SK-N-SH (cell line): ENCODE data around the gene CLASP2. TPM values are rescaled to one million over a fixed set of nuclear protein-coding genes. Genes with fewer than 3 reads are reported as not detected.

ENCODE experiments used
- CTCF ChIA-PET: fragments of 300-600, 350-600 bp; formaldehyde crosslinking; extraction: SDS; loops from one replicate; lab custom pipeline; 2021; lab: Yijun Ruan, JAX
- POLR2A ChIA-PET: fragments of 350-600 bp; sonication (Branson Sonifier 250); formaldehyde crosslinking; extraction: SDS; loops from one replicate; lab custom pipeline; 2020; ENCODE audit warnings: antibody characterized with exemption, inconsistent platforms; lab: Yijun Ruan, JAX
- DNase-seq: peaks from one replicate; pipeline ENCODE4 v3.0.0; 2012
- H2AFZ ChIP-seq: fragments of 200-600 bp; sonication (generic); 2 replicates; pipeline ENCODE4 v1.8.1; 2016; ENCODE audit warnings: antibody characterized with exemption, mild to moderate bottlenecking, low read depth
- H3F3A ChIP-seq: fragments of 200-600 bp; sonication (generic); replicated peaks from 2 replicates; pipeline ENCODE3; 2016; ENCODE audit warnings: antibody characterized with exemption, mild to moderate bottlenecking; ENCODE audit not compliant: insufficient read depth
- H3K27ac ChIP-seq, 2 experiments: fragments of 200-500 bp in 1 of 2; fragments of 200-600 bp in 1 of 2; sonication (Bioruptor generic) in 1 of 2; sonication (generic), shearing (Covaris generic) in 1 of 2; 2 replicates each; pipeline versions ENCODE4 v1.5.1 to v1.6.1; 2014 to 2016; ENCODE audit warnings: low read depth in 2 of 2, inconsistent platforms in 1 of 2, low read length in 1 of 2, mild to moderate bottlenecking in 1 of 2, mixed read lengths in 1 of 2
- H3K27me3 ChIP-seq: fragments of 200-600 bp; sonication (generic), shearing (Covaris generic); 2 replicates; pipeline ENCODE4 v1.6.1; 2016; ENCODE audit warnings: mixed run types; ENCODE audit not compliant: insufficient read depth
- H3K36me3 ChIP-seq, 2 experiments: fragments of 200-500 bp in 1 of 2; fragments of 200-600 bp in 1 of 2; sonication (Bioruptor generic) in 1 of 2; sonication (generic) in 1 of 2; replicated peaks in 1 of 2; 2 replicates each; pipeline versions ENCODE3 to v1.5.1; 2014 to 2016; ENCODE audit warnings: low read length in 1 of 2, mild to moderate bottlenecking in 1 of 2; ENCODE audit not compliant: insufficient read depth in 2 of 2, control insufficient read depth in 1 of 2
- H3K4me1 ChIP-seq, 2 experiments: fragments of 200-500 bp in 1 of 2; fragments of 200-600 bp in 1 of 2; sonication (Bioruptor generic) in 1 of 2; sonication (generic), shearing (Covaris generic) in 1 of 2; 2 replicates each; pipeline versions ENCODE4 v1.5.1 to v1.6.1; 2014 to 2016; ENCODE audit warnings: low read depth in 1 of 2, low read length in 1 of 2, mixed run types in 1 of 2; ENCODE audit not compliant: insufficient read depth in 2 of 2, control insufficient read depth in 1 of 2
- H3K4me2 ChIP-seq: fragments of 200-600 bp; sonication (generic), shearing (Covaris generic); 2 replicates; pipeline ENCODE4 v1.6.1; 2017; ENCODE audit warnings: mixed run types
- H3K4me3 ChIP-seq, 2 experiments: fragments of 200-500 bp in 1 of 2; fragments of 200-600 bp in 1 of 2; sonication (Bioruptor generic) in 1 of 2; sonication (generic), shearing (Covaris generic) in 1 of 2; 2 replicates each; pipeline versions ENCODE4 v1.5.1 to v1.8.1; 2014 to 2016; ENCODE audit warnings: low read depth in 2 of 2, inconsistent platforms in 1 of 2, low read length in 1 of 2, mild to moderate bottlenecking in 1 of 2, mixed read lengths in 1 of 2, moderate library complexity in 1 of 2
- H3K79me2 ChIP-seq: fragments of 200-600 bp; sonication (generic); 2 replicates; pipeline ENCODE4 v1.8.1; 2017; ENCODE audit warnings: mild to moderate bottlenecking; ENCODE audit not compliant: insufficient read depth
- H3K9ac ChIP-seq: fragments of 200-600 bp; sonication (generic); 2 replicates; pipeline ENCODE4 v1.6.1; 2017; ENCODE audit warnings: mixed run types
- H3K9me2 ChIP-seq: fragments of 200-600 bp; sonication (generic); 2 replicates; pipeline ENCODE4 v1.6.1; 2017; ENCODE audit warnings: mixed run types
- H3K9me3 ChIP-seq: fragments of 200-600 bp; sonication (generic); 2 replicates; pipeline ENCODE4 v1.6.1; 2017; ENCODE audit warnings: mixed run types, mild to moderate bottlenecking, moderate library complexity
- H4K20me1 ChIP-seq: fragments of 200-600 bp; sonication (generic); 2 replicates; pipeline ENCODE4 v1.6.1; 2017; ENCODE audit warnings: mild to moderate bottlenecking, mixed run types; ENCODE audit not compliant: insufficient read depth
- CTCF ChIP-seq: fragments of 200-600 bp; sonication (generic); IDR thresholded peaks from 2 replicates; pipeline ENCODE4 v1.6.1; 2017; ENCODE audit warnings: antibody characterized with exemption, mild to moderate bottlenecking, moderate library complexity
- ELF1 ChIP-seq: IDR thresholded peaks from 2 replicates; pipeline ENCODE4 v1.4.0; 2012
- FOXJ3 ChIP-seq: sonication (generic); formaldehyde crosslinking; IDR thresholded peaks from 2 replicates; pipeline ENCODE4 v1.5.1; 2020; ENCODE audit warnings: mild to moderate bottlenecking, missing genetic modification reagents
- GATA2 ChIP-seq: sonication (generic); formaldehyde crosslinking; IDR thresholded peaks from 2 replicates; pipeline ENCODE4 v1.5.0; 2020; ENCODE audit warnings: mild to moderate bottlenecking, missing genetic modification reagents
- NFIC ChIP-seq: IDR thresholded peaks from 2 replicates; pipeline ENCODE4 v1.4.0; 2012; ENCODE audit warnings: borderline replicate concordance
- PBX3 ChIP-seq: IDR thresholded peaks from 2 replicates; pipeline ENCODE4; 2012
- POLR2AphosphoS5 ChIP-seq: IDR thresholded peaks from 2 replicates; pipeline ENCODE4 v1.6.1; 2012; ENCODE audit warnings: low read depth, low read length
- REST ChIP-seq: IDR thresholded peaks from 2 replicates; pipeline ENCODE4 v1.6.1; 2012; ENCODE audit warnings: mild to moderate bottlenecking, low read depth, low read length, moderate library complexity
- USF2 ChIP-seq: fragments of 150-350 bp; IDR thresholded peaks from 2 replicates; pipeline ENCODE4 v1.6.1; 2017; ENCODE audit warnings: antibody characterized with exemption, low read length, low read depth, borderline replicate concordance
- WGBS: methylation state at CpG from one replicate; pipeline ENCODE4 v1.1.6; 2017; ENCODE audit warnings: low lambda C conversion rate; 5-methylcytosine and 5-hydroxymethylcytosine counted together
- polyA plus RNA-seq, 3 experiments: library from polyadenylated mRNA; depleted of rRNA; stranded (reverse); fragments of >200 nt; gene quantifications; 2 replicates each; pipeline ENCODE4 v1.2.3, GENCODE V29; 2012

The CLASP2 gene
- polyA plus RNA-seq, 1 of the 3 experiments (the other 2 are of a cell fraction): 13.2 TPM

- POLR2A ChIA-PET: interaction anchor here (1.9 to 3.2 kb wide), 3 partner anchors 12 to 154 kb away, joined by 3 to 47 read pairs (median 4); partner anchors contain the start of gene PDCD6IP
- no peak overlapping the region for H2AFZ ChIP-seq
- H3K79me2 ChIP-seq: peaks cover 26% of the 10 kb centered on the region
- peak overlapping the region; percentile 62 for H3K4me2 ChIP-seq
- H3K4me3 ChIP-seq: peak overlapping the region; percentile 52 to 64
- H3K4me1 ChIP-seq: peaks cover 2 to 4% of the 10 kb centered on the region in 2 experiments; a peak in 3 of 4 replicates
- DNase-seq: no peak
- no peak for TF ChIP-seq FOXJ3 (CRISPR knock-in tag)
- TF ChIP-seq NFIC: no peak
- TF ChIP-seq REST: no peak
- no peak for TF ChIP-seq GATA2 (CRISPR knock-in tag)
- TF ChIP-seq USF2: no peak
- no peak for TF ChIP-seq ELF1
- TF ChIP-seq PBX3: no peak
- TF ChIP-seq CTCF: no peak
- no peak for TF ChIP-seq POLR2AphosphoS5
- peaks cover 14% of the 10 kb centered on the region for H3F3A ChIP-seq
- H3K9me3 ChIP-seq: no peaks in the 10 kb centered on the region
- CTCF ChIA-PET: interaction anchor here (0.6 to 3.9 kb wide), 6 partner anchors 8 to 141 kb away, joined by 3 to 9 read pairs (median 4); partner anchors contain the start of gene CLASP2
- no peaks in the 10 kb centered on the region for H4K20me1 ChIP-seq
- peak overlapping the region; percentile 16 to 77; a peak in 3 of 4 replicates for H3K27ac ChIP-seq
- peaks cover 15 to 16% of the 10 kb centered on the region in 2 experiments for H3K36me3 ChIP-seq
- WGBS: 47% methylated on average over 4 of the region's 4 CpGs
- no peaks in the 10 kb centered on the region for H3K9me2 ChIP-seq
- H3K9ac ChIP-seq: no peak overlapping the region; the same call in 1 of the 2 replicates
- H3K27me3 ChIP-seq: no peaks in the 10 kb centered on the region
Measured at GRCh38 chr3:33644582-33644981, 73.5 kb downstream of the CLASP2 start.
